ENCODE data around the gene PEPD. TPM values are rescaled to one million over a fixed set of nuclear protein-coding genes. Genes with fewer than 3 reads are reported as not detected.

The PEPD gene
- total RNA-seq, 1 experiment from 2014 or later, result 18.3 TPM

DNA sequence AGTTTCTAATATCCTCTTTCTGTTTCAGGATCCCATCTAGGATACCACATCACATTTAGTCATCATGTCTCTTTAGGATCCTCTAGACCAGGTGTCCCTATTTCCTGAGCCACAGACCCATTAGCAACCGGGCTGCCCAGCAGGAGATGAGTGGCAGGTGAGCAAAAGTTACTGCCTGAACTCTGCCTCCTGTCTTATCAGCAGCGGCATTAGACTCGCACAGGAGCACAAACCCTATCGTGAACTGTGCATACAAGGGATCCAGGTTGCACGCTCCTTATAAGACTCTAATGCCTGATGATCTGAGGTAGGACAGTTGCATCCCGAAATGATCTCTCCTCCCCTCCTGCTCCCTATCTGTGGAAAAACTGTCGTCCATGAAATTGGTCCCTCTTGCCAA, 155.9 kb downstream of the PEPD start:
- ChIA-PET POLR2A (interaction anchor here (7.0 kb wide), 1 partner anchor 7 kb away, joined by 81 read pairs; no protein-coding TSS in a partner anchor), CTCF (no interaction called here)
- Mint-ChIP-seq H3K9me3 (ENCODE audit: unreplicated experiment) (no peaks in the 10 kb centered on the region), H3K4me3 (ENCODE audit: unreplicated experiment) (no peak overlapping the region), H3K27ac (ENCODE audit: low read depth, unreplicated experiment) (no peak overlapping the region), H3K27me3 (ENCODE audit: insufficient read depth, unreplicated experiment) (no peaks in the 10 kb centered on the region), H3K4me1 (ENCODE audit: insufficient read depth, unreplicated experiment) (peaks cover 12% of the 10 kb centered on the region), H3K36me3 (ENCODE audit: insufficient read depth, unreplicated experiment) (no peaks in the 10 kb centered on the region)
- BruUV-seq (replicated peaks), result no TSS peak
- no peak for DNase-seq (ENCODE audit: unreplicated experiment)
- intact Hi-C loops (cut with micrococcal nuclease), result no loop called here
- TF ChIP-seq, protein P1, sequence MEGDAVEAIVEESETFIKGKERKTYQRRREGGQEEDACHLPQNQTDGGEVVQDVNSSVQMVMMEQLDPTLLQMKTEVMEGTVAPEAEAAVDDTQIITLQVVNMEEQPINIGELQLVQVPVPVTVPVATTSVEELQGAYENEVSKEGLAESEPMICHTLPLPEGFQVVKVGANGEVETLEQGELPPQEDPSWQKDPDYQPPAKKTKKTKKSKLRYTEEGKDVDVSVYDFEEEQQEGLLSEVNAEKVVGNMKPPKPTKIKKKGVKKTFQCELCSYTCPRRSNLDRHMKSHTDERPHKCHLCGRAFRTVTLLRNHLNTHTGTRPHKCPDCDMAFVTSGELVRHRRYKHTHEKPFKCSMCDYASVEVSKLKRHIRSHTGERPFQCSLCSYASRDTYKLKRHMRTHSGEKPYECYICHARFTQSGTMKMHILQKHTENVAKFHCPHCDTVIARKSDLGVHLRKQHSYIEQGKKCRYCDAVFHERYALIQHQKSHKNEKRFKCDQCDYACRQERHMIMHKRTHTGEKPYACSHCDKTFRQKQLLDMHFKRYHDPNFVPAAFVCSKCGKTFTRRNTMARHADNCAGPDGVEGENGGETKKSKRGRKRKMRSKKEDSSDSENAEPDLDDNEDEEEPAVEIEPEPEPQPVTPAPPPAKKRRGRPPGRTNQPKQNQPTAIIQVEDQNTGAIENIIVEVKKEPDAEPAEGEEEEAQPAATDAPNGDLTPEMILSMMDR (IDR thresholded peaks at IDR 0.05; ENCODE audit: unreplicated experiment), result no peak

DNA sequence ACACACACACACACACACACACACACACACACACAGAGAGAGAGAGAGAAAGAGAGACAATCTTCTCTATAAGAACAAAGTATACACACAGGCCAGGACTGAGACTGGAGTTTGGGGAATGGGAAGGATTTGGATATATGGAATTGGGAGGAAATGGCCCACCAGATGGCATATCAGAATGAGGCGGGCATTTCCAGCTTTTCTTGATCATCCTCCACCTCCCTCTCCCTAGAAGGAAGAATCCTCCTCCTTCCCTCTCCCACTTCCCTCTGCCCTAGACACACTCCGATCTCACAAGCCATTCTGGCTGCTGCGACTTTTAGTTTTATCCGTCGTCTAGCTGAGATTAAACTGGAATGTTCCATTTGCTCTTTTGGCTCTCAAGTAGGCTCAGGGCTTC, 158.1 kb downstream of the PEPD start:
- Mint-ChIP-seq H3K27me3 (ENCODE audit: insufficient read depth, unreplicated experiment) (no peaks in the 10 kb centered on the region), H3K9me3 (ENCODE audit: unreplicated experiment) (no peaks in the 10 kb centered on the region), H3K4me3 (ENCODE audit: unreplicated experiment) (no peak overlapping the region), H3K36me3 (ENCODE audit: insufficient read depth, unreplicated experiment) (no peaks in the 10 kb centered on the region), H3K27ac (ENCODE audit: low read depth, unreplicated experiment) (no peak overlapping the region), H3K4me1 (ENCODE audit: insufficient read depth, unreplicated experiment) (peaks cover 17% of the 10 kb centered on the region)
- ChIA-PET CTCF (no interaction called here), POLR2A (interaction anchor here (0.7 to 1.6 kb wide), 3 partner anchors 11 to 24 kb away, joined by 3 to 4 read pairs (median 4); no protein-coding TSS in a partner anchor)
- intact Hi-C loops (cut with micrococcal nuclease), result no loop called here
- no peak for DNase-seq (ENCODE audit: unreplicated experiment)
- TF ChIP-seq, protein P1 (IDR thresholded peaks at IDR 0.05; ENCODE audit: unreplicated experiment), result no peak
- no TSS peak for BruUV-seq (replicated peaks)

DNA sequence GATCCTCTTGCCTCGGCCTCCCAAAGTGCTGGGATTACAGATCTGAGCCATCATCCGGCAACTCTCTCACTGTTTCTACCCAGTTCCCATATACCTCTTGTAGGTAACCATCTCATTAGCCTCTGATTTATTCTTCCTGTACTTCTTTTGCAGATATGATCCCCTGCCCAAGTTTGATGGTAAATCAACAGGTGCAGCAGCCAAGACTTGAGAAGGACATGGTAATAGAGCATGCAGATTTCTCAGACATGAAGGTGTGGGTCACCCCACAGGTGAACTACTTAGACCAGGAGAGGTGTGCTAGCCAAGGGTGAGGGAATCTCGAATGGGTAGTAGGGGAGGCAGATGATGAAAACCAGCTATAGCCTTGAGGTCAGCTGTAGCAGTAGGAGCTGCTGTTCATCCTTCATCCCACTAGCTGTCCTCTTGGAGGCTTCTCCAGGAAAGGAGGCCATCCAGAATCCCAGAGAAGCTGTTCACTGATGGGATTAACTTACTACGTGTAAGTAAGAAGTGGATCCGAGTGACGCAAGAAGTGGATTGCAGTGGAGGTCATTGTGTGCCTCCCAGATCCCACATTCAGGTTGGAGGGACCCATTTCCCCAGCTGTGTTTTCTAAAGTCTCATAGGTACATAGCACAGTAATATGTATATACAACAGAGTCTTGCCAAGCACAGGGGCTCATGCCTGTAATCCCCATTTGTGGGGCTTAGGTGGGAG, 158.9 kb downstream of the PEPD start:
- DNase-seq (ENCODE audit: unreplicated experiment), result no peak
- intact Hi-C loops (cut with micrococcal nuclease), result no loop called here
- POLR2A ChIA-PET, result interaction anchor here (0.6 to 1.6 kb wide), 3 partner anchors 12 to 36 kb away, joined by 3 to 4 read pairs (median 3); no protein-coding TSS in a partner anchor
- BruUV-seq (replicated peaks), result no TSS peak
- Mint-ChIP-seq H3K4me3 (ENCODE audit: unreplicated experiment) (no peak overlapping the region), H3K9me3 (ENCODE audit: unreplicated experiment) (no peaks in the 10 kb centered on the region), H3K27me3 (ENCODE audit: insufficient read depth, unreplicated experiment) (no peaks in the 10 kb centered on the region), H3K27ac (ENCODE audit: low read depth, unreplicated experiment) (no peak overlapping the region), H3K4me1 (ENCODE audit: insufficient read depth, unreplicated experiment) (peaks cover 15% of the 10 kb centered on the region), H3K36me3 (ENCODE audit: insufficient read depth, unreplicated experiment) (no peaks in the 10 kb centered on the region)
- CTCF ChIA-PET, result interaction anchor here (0.5 to 0.6 kb wide), 3 partner anchors 44 to 378 kb away, joined by 3 to 4 read pairs (median 4); no protein-coding TSS in a partner anchor
- TF ChIP-seq, protein P1 (IDR thresholded peaks at IDR 0.05; ENCODE audit: unreplicated experiment), result no peak

DNA sequence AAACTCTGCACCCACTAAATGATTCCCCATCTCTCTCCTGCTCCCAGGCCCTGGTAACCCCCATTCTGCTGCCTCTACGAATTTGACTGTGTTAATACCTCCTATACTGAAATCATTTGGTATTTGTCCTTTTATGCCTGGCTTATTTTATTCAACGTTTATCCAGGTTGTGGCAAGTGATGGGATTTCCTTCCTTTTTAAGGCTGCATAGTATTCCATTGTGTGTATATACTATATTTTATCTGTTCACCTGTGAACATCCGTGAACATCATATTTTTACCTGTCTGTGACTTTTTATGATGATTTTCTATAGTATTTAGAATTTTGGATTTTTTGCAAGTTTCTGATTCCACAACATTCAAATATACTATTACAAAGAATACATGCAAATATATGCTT, 162.0 kb downstream of the PEPD start:
- BruUV-seq (replicated peaks), result no TSS peak
- no peak overlapping the region for H3K27ac Mint-ChIP-seq (ENCODE audit: low read depth, unreplicated experiment)

More for the DNA sequence above, 162.0 kb downstream of the PEPD start:
- POLR2A ChIA-PET, result interaction anchor here (0.7 to 6.3 kb wide), 5 partner anchors 9 to 121 kb away, joined by 3 to 81 read pairs (median 9); partner anchors contain the start of gene CEBPG
- no peaks in the 10 kb centered on the region for H3K36me3 Mint-ChIP-seq (ENCODE audit: insufficient read depth, unreplicated experiment)
- H3K27me3 Mint-ChIP-seq (ENCODE audit: insufficient read depth, unreplicated experiment), result no peaks in the 10 kb centered on the region
- no peak for DNase-seq (ENCODE audit: unreplicated experiment)
- intact Hi-C loops (cut with micrococcal nuclease), result no loop called here
- CTCF ChIA-PET, result interaction anchor here (0.7 to 1.6 kb wide), 5 partner anchors 9 to 293 kb away, joined by 3 to 5 read pairs (median 3); no protein-coding TSS in a partner anchor
- H3K4me3 Mint-ChIP-seq (ENCODE audit: unreplicated experiment), result no peak overlapping the region
- peaks cover 13% of the 10 kb centered on the region for H3K4me1 Mint-ChIP-seq (ENCODE audit: insufficient read depth, unreplicated experiment)
- TF ChIP-seq, protein P1 (IDR thresholded peaks at IDR 0.05; ENCODE audit: unreplicated experiment), result no peak
- peaks cover 12% of the 10 kb centered on the region for H3K9me3 Mint-ChIP-seq (ENCODE audit: unreplicated experiment)

Measured in MCF 10A (cell line).